K562 (cell line): ENCODE results near the gene ARID3B. TPM values are rescaled to one million over a fixed set of nuclear protein-coding genes. Genes with fewer than 3 reads are reported as not detected.
A peak's percentile ranks its signal among the peaks of the same experiment; 100 is the strongest.

Experiments used
- C11orf30 ChIP-seq: fragments of 450-650 bp; IDR thresholded peaks from 2 replicates; pipeline ENCODE4 v1.6.1; 2016; ENCODE audit warnings: low read depth, mild to moderate bottlenecking
- CTCF ChIP-seq, 3 experiments: IDR thresholded peaks in 2 of 3; conservative IDR thresholded peaks in 1 of 3; 2 replicates each; pipeline ENCODE4 v1.5.1; 2011 to 2012; ENCODE audit warnings: low read length in 3 of 3, mild to moderate bottlenecking in 3 of 3, control low read depth in 2 of 3, improper control_type of control experiment in 1 of 3, inconsistent platforms in 1 of 3, low read depth in 1 of 3, mixed read lengths in 1 of 3, moderate library complexity in 1 of 3; ENCODE audit not compliant: insufficient read depth in 2 of 3
- DPF2 ChIP-seq: fragments of 450-650 bp; IDR thresholded peaks from 2 replicates; pipeline ENCODE4 v1.6.1; 2016
- JUND ChIP-seq, 2 experiments: IDR thresholded peaks; 2 replicates in 1 of 2; 3 replicates in 1 of 2; pipeline ENCODE4 v1.6.1; 2011; ENCODE audit warnings: borderline replicate concordance in 2 of 2, low read depth in 2 of 2, low read length in 2 of 2, improper control_type of control experiment in 1 of 2, missing biosample characterization in 1 of 2, missing genetic modification characterization in 1 of 2, missing genetic modification reagents in 1 of 2
- KLF6 ChIP-seq: fragments of 250-450 bp; sonication (Bioruptor Pico); IDR thresholded peaks from 2 replicates; pipeline ENCODE4 v1.4.0; 2020; ENCODE audit warnings: mild to moderate bottlenecking, moderate library complexity, borderline replicate concordance
- MAFF ChIP-seq: IDR thresholded peaks from 2 replicates; pipeline ENCODE4 v1.6.1; 2012; ENCODE audit warnings: low read length, improper control_type of control experiment
- MAFG ChIP-seq: fragments of 450-650 bp; conservative IDR thresholded peaks from 2 replicates; pipeline ENCODE4 v1.6.1; 2016; ENCODE audit warnings: missing genetic modification characterization, missing compliant biosample characterization
- MAFK ChIP-seq: IDR thresholded peaks from 2 replicates; pipeline ENCODE4 v1.6.1; 2011; ENCODE audit warnings: low read length, improper control_type of control experiment
- NFE2 ChIP-seq: IDR thresholded peaks from 2 replicates; pipeline ENCODE4 v1.6.1; 2014; ENCODE audit warnings: antibody characterized with exemption, low read depth
- POLR2A ChIP-seq: fragments of 450-650 bp; conservative IDR thresholded peaks from 2 replicates; pipeline ENCODE4 v1.6.1; 2016
- SMARCA4 ChIP-seq: fragments of 450-650 bp; IDR thresholded peaks from 2 replicates; pipeline ENCODE4 v1.6.1; 2016
- TBP ChIP-seq: optimal IDR thresholded peaks from 2 replicates; pipeline ENCODE3; 2011; ENCODE audit warnings: low read depth, low read length, improper control_type of control experiment
- WHSC1 ChIP-seq: IDR thresholded peaks from one replicate; pipeline ENCODE4 v1.6.1; 2012; ENCODE audit warnings: low read length, control low read depth, inconsistent platforms
- ZBTB7A ChIP-seq: IDR thresholded peaks from 2 replicates; pipeline ENCODE4 v1.6.1; 2011; ENCODE audit warnings: low read depth, mild to moderate bottlenecking, low read length, moderate library complexity, borderline replicate concordance; ENCODE audit not compliant: control insufficient read depth
- ZNF316 ChIP-seq: fragments of 450-650 bp; IDR thresholded peaks from 2 replicates; pipeline ENCODE4 v1.6.1; 2016
- ZNF407 ChIP-seq: fragments of 450-650 bp; IDR thresholded peaks from 2 replicates; pipeline ENCODE4 v1.6.1; 2016; ENCODE audit warnings: low read depth
- ZNF780A ChIP-seq: fragments of 250-450 bp; sonication (Bioruptor Pico); IDR thresholded peaks from 2 replicates; pipeline ENCODE4 v1.5.0; 2021; ENCODE audit warnings: mild to moderate bottlenecking
- polyA plus RNA-seq, 8 experiments: library from polyadenylated mRNA; depleted of rRNA in 4 of 8; stranded (reverse) in 5 of 8; unstranded in 3 of 8; fragments of >200 nt; fragmentation: Nextera tagmentation in 2 of 8; fragmentation: Illumina TruSeq in 1 of 8; extraction: Ambion mirVana in 2 of 8; extraction: Trizol in 1 of 8; gene quantifications; 2 replicates each; pipeline versions ENCODE4 v1.2.1 to v1.2.3, GENCODE V29; 2011 to 2014; ENCODE audit warnings: inconsistent platforms in 1 of 8, missing spikeins in 1 of 8
- total RNA-seq, 7 experiments: library from RNA; depleted of rRNA in 6 of 7; stranded (reverse); fragments of >200 nt in 6 of 7; fragmentation: Illumina TruSeq in 2 of 7; extraction: Trizol in 2 of 7; gene quantifications; 2 replicates each; pipeline versions ENCODE4 v1.2.1 to v1.2.3, GENCODE V29; 2011 to 2021; ENCODE audit warnings: low replicate concordance in 1 of 7

ARID3B gene
- total and polyA plus RNA-seq, 9 of the 15 experiments (the other 6 are each of a cell fraction or from before 2014, with no cell fraction given) = 0.32 to 15.1 (median 7.1) TPM

GRCh38 chr15:74642734-74643664 lies 102.0 kb downstream of the ARID3B start (continued):
- TF ChIP-seq ZNF407 (no peak), CTCF (IDR thresholded peaks at IDR 0.05 in 2 of 3, conservative IDR thresholded peaks at IDR 0.05 in 1 of 3; ENCODE audit: insufficient read depth in 2 of 3, low read depth in 1 of 3, low read length in 3 of 3) (0 out of 6 replicates have a peak, but pooled peaks of 1 of the 3 experiments have one; percentile 6), MAFK (peak; percentile 71; the same call in 1 of the 2 replicates), MAFF (peak; percentile 67; the same call in 1 of the 2 replicates), DPF2 (0 out of 2 replicates have a peak, but pooled peaks have one; percentile 13), C11orf30 (peak; percentile 92), JUND (IDR thresholded peaks at IDR 0.05; ENCODE audit: borderline replicate concordance, low read depth, low read length) (peak; percentile 11; the same call in 1 of the 2 replicates), JUND (tag; IDR thresholded peaks at IDR 0.05; ENCODE audit: borderline replicate concordance, low read depth, low read length) (no peak), ZNF780A (CRISPR knock-in tag) (no peak), SMARCA4 (peak; percentile 20; the same call in 1 of the 2 replicates), POLR2A (no peak), KLF6 (CRISPR knock-in tag) (no peak), ZBTB7A (no peak), ZNF316 (peak; percentile 95), TBP (peak; percentile 18), NFE2 (peak; percentile 97), WHSC1 (no peak), MAFG (tag) (peak; percentile 79)
